C4-2B (cell line): ENCODE results near the gene MRAP2.
"Not testable (repeated sequence)": the region's sequence is repeated elsewhere in the genome, so short reads cannot be mapped to it uniquely, and the experiment has no call there.

ENCODE experiments used
- H3K27ac ChIP-seq: fragments of 450-650 bp; 2 replicates; pipeline ENCODE4 v1.5.1; 2017
- ZFX ChIP-seq: fragments of 450-650 bp; IDR thresholded peaks from 2 replicates; pipeline ENCODE4 v1.6.1; 2017
- TF ChIP-seq, protein P1 (sequence below): fragments of 450-650 bp; conservative IDR thresholded peaks from 2 replicates; pipeline ENCODE4 v1.5.1; 2017; ENCODE audit warnings: mild to moderate bottlenecking

MRAP2 gene

DNA sequence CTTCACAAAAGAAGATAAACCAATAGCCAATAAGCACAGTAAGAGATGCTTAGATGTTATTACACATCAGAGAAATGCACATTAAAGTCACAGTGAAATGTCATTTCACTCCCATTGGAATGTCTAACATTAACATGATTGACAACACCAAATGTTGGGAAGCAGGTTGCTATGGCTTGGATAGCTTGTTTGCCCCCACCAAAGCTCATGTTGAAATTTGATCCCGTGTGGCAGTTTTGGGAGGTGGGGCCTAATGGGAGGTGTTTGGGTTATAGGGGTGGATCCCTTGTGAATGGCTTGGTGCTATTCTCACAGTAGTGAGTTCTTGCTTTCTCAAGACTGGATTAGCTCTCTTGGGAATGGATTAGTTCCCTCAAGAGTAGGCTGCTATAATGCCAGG is 44.8 kb downstream of the MRAP2 start:
- H3K27ac ChIP-seq: no peak overlapping the region
- TF ChIP-seq, protein P1, sequence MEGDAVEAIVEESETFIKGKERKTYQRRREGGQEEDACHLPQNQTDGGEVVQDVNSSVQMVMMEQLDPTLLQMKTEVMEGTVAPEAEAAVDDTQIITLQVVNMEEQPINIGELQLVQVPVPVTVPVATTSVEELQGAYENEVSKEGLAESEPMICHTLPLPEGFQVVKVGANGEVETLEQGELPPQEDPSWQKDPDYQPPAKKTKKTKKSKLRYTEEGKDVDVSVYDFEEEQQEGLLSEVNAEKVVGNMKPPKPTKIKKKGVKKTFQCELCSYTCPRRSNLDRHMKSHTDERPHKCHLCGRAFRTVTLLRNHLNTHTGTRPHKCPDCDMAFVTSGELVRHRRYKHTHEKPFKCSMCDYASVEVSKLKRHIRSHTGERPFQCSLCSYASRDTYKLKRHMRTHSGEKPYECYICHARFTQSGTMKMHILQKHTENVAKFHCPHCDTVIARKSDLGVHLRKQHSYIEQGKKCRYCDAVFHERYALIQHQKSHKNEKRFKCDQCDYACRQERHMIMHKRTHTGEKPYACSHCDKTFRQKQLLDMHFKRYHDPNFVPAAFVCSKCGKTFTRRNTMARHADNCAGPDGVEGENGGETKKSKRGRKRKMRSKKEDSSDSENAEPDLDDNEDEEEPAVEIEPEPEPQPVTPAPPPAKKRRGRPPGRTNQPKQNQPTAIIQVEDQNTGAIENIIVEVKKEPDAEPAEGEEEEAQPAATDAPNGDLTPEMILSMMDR: no peak
- no peak for TF ChIP-seq ZFX

DNA sequence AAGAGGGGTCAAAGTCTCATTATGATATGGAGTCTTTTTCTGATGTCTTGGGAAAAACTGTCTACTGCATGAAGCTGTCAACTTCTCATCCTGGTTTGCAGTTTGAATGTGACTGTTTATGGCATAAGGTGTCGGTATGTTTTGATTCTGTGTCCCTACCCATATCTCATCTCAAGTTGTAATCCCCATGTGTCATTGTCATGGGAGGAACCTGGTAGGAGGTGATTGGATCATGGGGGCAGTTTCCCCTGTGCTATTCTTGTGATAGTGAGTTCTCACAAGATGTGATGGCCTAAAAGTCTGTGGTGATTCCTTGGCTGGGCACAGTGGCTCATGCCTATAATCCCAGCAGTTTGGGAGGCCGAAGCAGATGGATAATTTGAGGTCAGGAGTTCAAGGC is 47.6 kb downstream of the MRAP2 start:
- TF ChIP-seq, protein P1: no peak
- no peak for TF ChIP-seq ZFX
- no peak overlapping the region for H3K27ac ChIP-seq

DNA sequence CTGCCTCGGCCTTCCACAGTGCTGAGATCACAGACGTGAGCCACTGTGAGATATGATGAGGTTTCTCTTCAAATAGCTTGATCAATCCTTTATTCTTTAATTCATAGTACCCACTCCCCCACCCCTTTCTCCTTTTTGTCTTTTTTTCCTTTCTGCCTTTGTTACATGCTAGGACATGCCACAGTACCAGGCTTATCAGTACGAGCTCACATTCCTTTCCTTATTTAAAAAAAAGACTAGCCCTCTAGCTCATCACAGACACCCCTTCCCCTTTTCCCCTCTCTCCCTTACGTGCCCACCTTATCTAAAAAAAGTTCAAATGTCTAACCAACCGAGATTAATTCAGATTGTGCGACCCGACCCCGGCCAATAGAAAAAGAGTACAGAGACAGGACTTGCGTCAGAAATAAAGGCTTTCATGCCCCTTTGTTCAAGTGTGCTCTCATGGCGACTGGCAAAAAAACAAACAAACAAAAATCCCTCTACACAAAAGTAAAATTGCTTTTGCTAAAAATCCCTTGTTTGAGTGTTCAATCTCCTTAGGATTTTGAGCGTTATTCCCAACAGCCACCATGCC is 49.2 kb downstream of the MRAP2 start:
- TF ChIP-seq ZFX: no peak
- TF ChIP-seq, protein P1: no peak

DNA sequence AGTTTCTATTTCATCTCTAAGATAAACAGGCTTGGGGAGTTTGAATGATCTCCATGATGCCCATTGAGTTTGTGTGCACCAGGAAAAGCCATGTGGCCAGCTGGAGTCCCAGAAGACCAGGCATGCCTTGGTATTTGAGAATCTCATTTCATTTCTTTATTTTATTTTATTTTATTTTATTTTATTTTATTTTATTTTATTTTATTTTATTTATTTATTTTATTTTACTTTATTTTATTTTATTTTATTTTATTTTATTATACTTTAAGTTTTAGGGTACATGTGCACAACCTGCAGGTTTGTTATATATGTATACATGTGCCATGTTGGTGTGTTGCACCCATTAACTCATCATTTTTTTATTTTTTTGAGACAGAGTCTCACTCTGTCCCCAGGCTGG is 51.1 kb downstream of the MRAP2 start:
- not testable (repeated sequence) for H3K27ac ChIP-seq

More for the DNA sequence above, 49.2 kb downstream of the MRAP2 start:
- H3K27ac ChIP-seq: no peak overlapping the region

DNA sequence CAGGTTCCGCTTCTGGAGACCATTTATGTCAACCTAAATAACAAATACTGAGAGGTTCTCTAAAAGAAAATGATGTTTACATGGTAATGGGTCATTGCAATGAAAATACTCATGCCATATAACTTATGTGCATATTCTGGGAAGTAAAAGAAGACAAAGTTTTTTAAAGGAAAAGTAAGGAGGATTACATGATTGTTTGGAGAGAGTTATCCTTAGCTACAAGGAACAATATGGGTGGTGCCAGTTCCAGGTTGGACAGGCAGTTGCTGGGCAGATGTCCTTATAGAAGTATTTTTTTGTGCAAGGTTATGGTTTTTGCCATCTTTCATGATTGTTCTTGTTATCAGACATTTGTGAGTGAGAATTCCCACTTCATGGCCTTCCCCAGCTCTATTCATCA is 52.5 kb downstream of the MRAP2 start:
- TF ChIP-seq, protein P1: no peak
- TF ChIP-seq ZFX: no peak
- H3K27ac ChIP-seq: no peak overlapping the region

DNA sequence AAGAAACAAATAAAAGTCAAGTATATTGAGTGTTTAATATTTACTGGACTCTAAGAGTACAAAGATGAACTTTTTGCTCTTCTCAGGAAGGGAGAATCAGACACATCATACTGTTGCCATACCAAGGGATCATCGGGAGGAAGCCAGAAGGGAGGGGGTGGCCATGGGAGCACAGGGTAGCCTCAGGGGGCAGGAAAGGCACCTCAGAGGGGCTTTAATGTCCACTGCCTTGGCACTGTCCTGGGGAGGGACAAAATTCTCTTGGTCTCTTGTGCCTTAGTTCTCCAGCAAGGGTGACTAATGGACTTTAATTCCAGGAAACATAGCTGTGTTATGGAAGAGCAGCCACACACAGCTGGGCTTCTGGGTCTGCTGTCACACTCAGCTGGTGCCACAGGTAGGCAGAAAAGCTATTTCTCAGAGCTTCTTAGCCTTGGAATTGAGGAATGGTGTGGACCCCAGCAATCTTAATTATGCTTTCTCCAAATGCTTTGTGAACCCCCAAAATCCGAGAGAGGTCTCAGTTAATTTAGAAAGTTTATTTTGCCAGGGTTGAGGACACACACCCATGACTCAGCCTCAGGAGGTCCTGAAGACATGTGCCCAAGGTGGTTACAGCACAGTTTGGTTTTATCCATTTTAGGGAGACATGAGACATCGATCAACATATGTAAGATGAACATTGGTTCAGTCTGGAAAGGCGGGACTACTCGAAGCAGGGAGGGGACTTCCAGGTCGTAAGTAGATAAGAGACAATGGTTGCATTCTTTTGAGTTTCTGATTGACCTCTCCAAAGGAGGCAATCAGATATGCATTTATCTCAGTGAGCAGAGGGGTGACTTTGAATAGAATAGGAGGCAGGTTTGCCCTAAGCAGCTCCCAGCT is 53.2 kb downstream of the MRAP2 start:
- H3K27ac ChIP-seq: no peak overlapping the region
- TF ChIP-seq ZFX: no peak
- TF ChIP-seq, protein P1: no peak

DNA sequence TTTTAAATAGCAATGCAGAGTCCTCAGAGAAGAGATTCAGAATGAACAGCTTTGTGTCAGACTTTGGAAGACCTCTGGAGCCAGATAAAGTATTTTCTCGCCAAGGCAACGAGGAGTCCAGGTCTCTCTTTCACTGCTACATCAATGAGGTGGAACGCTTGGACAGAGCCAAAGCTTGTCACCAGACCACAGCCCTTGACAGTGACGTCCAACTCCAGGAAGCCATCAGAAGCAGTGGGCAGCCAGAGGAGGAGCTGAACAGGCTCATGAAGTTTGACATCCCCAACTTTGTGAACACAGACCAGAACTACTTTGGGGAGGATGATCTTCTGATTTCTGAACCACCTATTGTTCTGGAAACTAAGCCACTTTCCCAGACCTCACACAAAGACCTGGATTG is 55.5 kb downstream of the MRAP2 start:
- no peak overlapping the region for H3K27ac ChIP-seq
- TF ChIP-seq ZFX: no peak
- TF ChIP-seq, protein P1: no peak
